Panc1 (cell line): ENCODE results near the gene MPC1. TPM values are rescaled to one million over a fixed set of nuclear protein-coding genes. Genes with fewer than 3 reads are reported as not detected.

Experiments used
- ATAC-seq: fragments of 200-7000 bp; cut with Tn5 transposase; 2 replicates; pipeline ENCODE4 v1.9.1; 2020; ENCODE audit warnings: mild to moderate bottlenecking, moderate library complexity
- BruUV-seq: library from RNA; stranded (reverse); fragments of 400-500 nt; replicated peaks from 2 replicates; lab custom pipeline; 2021; lab: Mats Ljungman, UMichigan
- CTCF ChIA-PET: fragments of 300-600 bp; sonication (Branson Sonifier 250); formaldehyde crosslinking; loops from one replicate; lab custom pipeline; 2022; ENCODE audit warnings: antibody characterized with exemption; lab: Charles Lee
- POLR2A ChIA-PET: fragments of 300-600 bp; sonication (Branson Sonifier 250); formaldehyde crosslinking; loops from one replicate; lab custom pipeline; 2022; ENCODE audit warnings: antibody characterized with exemption; lab: Charles Lee
- DNase-seq: peaks from one replicate; pipeline ENCODE4 v3.0.0-alpha.2; 2010; ENCODE audit warnings: low read depth, low spot score
- H3K27ac ChIP-seq: 2 replicates; pipeline ENCODE4 v1.5.1; 2011; ENCODE audit warnings: mild to moderate bottlenecking, low read length, inconsistent platforms
- H3K27me3 ChIP-seq: fragments of 200-500 bp; sonication (Bioruptor generic); 2 replicates; pipeline ENCODE4 v1.6.0; 2014; ENCODE audit warnings: low read length, inconsistent platforms; ENCODE audit not compliant: control insufficient read depth, insufficient read depth
- H3K36me3 ChIP-seq: fragments of 200-500 bp; sonication (Bioruptor generic); 2 replicates; pipeline ENCODE4 v1.5.1; 2014; ENCODE audit warnings: inconsistent platforms, mild to moderate bottlenecking, low read length, moderate library complexity; ENCODE audit not compliant: control insufficient read depth, insufficient read depth
- H3K4me1 ChIP-seq: 2 replicates; pipeline ENCODE4 v1.5.1; 2011; ENCODE audit warnings: inconsistent platforms, mild to moderate bottlenecking, low read length, moderate library complexity; ENCODE audit not compliant: control insufficient read depth, insufficient read depth
- H3K4me3 ChIP-seq, 2 experiments: 2 replicates each; pipeline ENCODE4 v1.5.1; 2011 to 2012; ENCODE audit warnings: low read depth in 2 of 2, low read length in 2 of 2, mild to moderate bottlenecking in 2 of 2, inconsistent platforms in 1 of 2, moderate library complexity in 1 of 2
- H3K9me3 ChIP-seq: fragments of 200-500 bp; sonication (Bioruptor generic); 2 replicates; pipeline ENCODE4 v1.5.1; 2014; ENCODE audit warnings: low read depth, mild to moderate bottlenecking, inconsistent platforms, low read length, moderate library complexity; ENCODE audit not compliant: control insufficient read depth, insufficient read depth
- CTCF ChIP-seq: fragments of 450-650 bp; IDR thresholded peaks from 2 replicates; pipeline ENCODE4 v1.5.1; 2017; ENCODE audit warnings: mild to moderate bottlenecking
- POLR2AphosphoS5 ChIP-seq: IDR thresholded peaks from 2 replicates; pipeline ENCODE4 v1.6.1; 2012; ENCODE audit warnings: mild to moderate bottlenecking, low read depth, low read length, moderate library complexity
- REST ChIP-seq, 2 experiments: IDR thresholded peaks; 2 replicates each; pipeline ENCODE4 v1.6.1; 2011 to 2012; ENCODE audit warnings: low read depth in 2 of 2, control low read depth in 1 of 2, low read length in 1 of 2, mild to moderate bottlenecking in 1 of 2, moderate library complexity in 1 of 2; ENCODE audit not compliant: insufficient read depth in 1 of 2
- SIN3A ChIP-seq: IDR thresholded peaks from 2 replicates; pipeline ENCODE4 v1.6.1; 2012; ENCODE audit warnings: low read depth, mild to moderate bottlenecking, low read length, moderate library complexity, borderline replicate concordance; ENCODE audit not compliant: insufficient read depth
- TCF7L2 ChIP-seq: IDR thresholded peaks from 2 replicates; pipeline ENCODE4 v1.6.1; 2011; ENCODE audit warnings: mild to moderate bottlenecking, low read depth, low read length, inconsistent platforms
- in situ Hi-C: cut with HindIII; loops from 2 replicates; pipeline ENCODE4 v1.10.0; 2016; ENCODE audit warnings: low sequenced_read_pairs, low pct_unique_long_range_greater_than_20kb
- intact Hi-C: fragments of 100-400 bp; cut with micrococcal nuclease; formaldehyde crosslinking; loops from one replicate; pipeline ENCODE4 v1.10.0; 2022; ENCODE audit not compliant: unreplicated experiment
- total RNA-seq: library from RNA; stranded (reverse); gene quantifications from one replicate; pipeline ENCODE4 v1.2.1, GENCODE V29; 2021; ENCODE audit not compliant: unreplicated experiment

The MPC1 gene
- total RNA-seq, 1 experiment from 2014 or later, result 7.0 TPM

GRCh38 chr6:166423051-166423745, 40.5 kb upstream of the MPC1 start:
- no TSS peak for BruUV-seq
- Histone ChIP-seq H3K4me3 (no peak overlapping the region), H3K27ac (no peak overlapping the region), H3K4me1 (no peaks in the 10 kb centered on the region), H3K27me3 (no peaks in the 10 kb centered on the region), H3K9me3 (no peaks in the 10 kb centered on the region), H3K36me3 (no peaks in the 10 kb centered on the region)
- in situ Hi-C loops, result no loop called here
- POLR2A ChIA-PET, result no interaction called here
- CTCF ChIA-PET, result no interaction called here
- DNase-seq (no peak), ATAC-seq (no peak)
- TF ChIP-seq TCF7L2, result no peak
- no peak for TF ChIP-seq CTCF
- intact Hi-C loops, result no loop called here

GRCh38 chr6:166422201-166422940, 39.6 kb upstream of the MPC1 start:
- in situ Hi-C loops, result no loop called here

More at GRCh38 chr6:166422201-166422940, 39.6 kb upstream of the MPC1 start:
- H3K27ac ChIP-seq, result no peak overlapping the region
- H3K9me3 ChIP-seq, result no peaks in the 10 kb centered on the region
- intact Hi-C loops, result no loop called here
- H3K36me3 ChIP-seq, result no peaks in the 10 kb centered on the region
- TF ChIP-seq CTCF, result no peak
- TF ChIP-seq SIN3A, result no peak
- no peak for TF ChIP-seq REST (IDR thresholded peaks at IDR 0.05; ENCODE audit: insufficient read depth in 1 of 2, low read depth in 2 of 2, low read length in 1 of 2)
- TF ChIP-seq POLR2AphosphoS5, result no peak
- no peak for TF ChIP-seq TCF7L2
- H3K27me3 ChIP-seq, result no peaks in the 10 kb centered on the region
- H3K4me1 ChIP-seq, result no peaks in the 10 kb centered on the region
- ATAC-seq (no peak), DNase-seq (no peak)
- H3K4me3 ChIP-seq, result no peak overlapping the region
- POLR2A ChIA-PET, result no interaction called here
- BruUV-seq, result no TSS peak
- CTCF ChIA-PET, result no interaction called here
